ENCODE data around the gene MESD. TPM values are rescaled to one million over a fixed set of nuclear protein-coding genes. Genes with fewer than 3 reads are reported as not detected.

MESD gene
- total and polyA plus RNA-seq, 5 experiments from 2014 or later = 21.3 to 30.7 (median 30.5) TPM

DNA sequence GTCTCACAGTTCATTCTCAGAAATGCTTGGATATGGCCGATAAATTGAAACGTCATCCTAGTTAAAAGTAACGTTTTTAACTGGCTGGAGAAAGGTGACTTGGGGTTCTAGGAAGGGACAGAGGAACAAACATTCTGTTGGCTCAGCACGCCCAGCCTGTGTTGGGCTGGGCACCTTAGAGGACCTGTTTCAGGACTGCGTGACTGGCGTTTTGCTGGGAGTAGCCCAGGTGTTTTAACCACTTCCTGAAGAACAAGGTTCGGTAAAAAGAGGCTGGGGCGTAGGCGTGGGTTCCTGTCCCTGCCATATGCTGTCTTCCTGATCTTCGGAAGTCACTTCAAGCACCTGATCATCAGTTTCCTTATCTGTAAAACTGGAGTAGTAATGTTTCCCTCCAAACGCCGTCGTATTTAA is 10.0 kb upstream of the MESD start:
- POLR2A ChIA-PET = interaction anchor here (1.1 to 3.4 kb wide), 6 partner anchors 10 to 303 kb away, joined by 3 to 58 read pairs (median 4); partner anchors contain the start of gene MESD
- H3K9me3 Mint-ChIP-seq = peaks cover 0 to 4% (median 0%) of the 10 kb centered on the region in 9 donors
- peak overlapping the region; percentile 88 to 98 (median 94) for H3K4me3 Mint-ChIP-seq
- ATAC-seq (peak; percentile 10 to 29), DNase-seq (peak in 9 of 10 donors; percentile 16 to 52 (median 39))
- H3K36me3 Mint-ChIP-seq = peaks cover 0 to 19% (median 6%) of the 10 kb centered on the region in 3 donors
- H3K27ac Mint-ChIP-seq = peak overlapping the region; percentile 93 to 99 (median 96)
- peaks cover 25 to 55% (median 40%) of the 10 kb centered on the region in 4 donors for H3K4me1 Mint-ChIP-seq
- no peaks in the 10 kb centered on the region for H3K27me3 Mint-ChIP-seq

DNA sequence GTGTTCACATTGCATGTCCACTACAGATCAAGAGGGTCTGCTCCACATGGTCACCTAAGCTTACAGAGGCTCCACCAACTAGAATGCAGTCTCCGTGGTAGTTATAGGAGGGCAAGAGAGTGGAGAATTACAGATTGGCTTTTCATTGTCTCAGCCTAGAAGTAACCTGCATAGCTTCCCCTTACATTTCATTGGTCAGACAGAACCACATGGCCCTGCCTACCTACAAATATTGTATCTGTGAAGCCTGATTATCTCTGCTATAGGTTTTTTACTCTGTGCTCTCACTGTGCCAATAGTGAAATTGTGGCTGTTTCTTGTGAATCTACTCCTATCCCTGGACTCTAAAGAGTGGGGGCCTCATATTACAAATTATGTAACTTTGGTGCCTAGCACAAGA is 8.6 kb upstream of the MESD start:
- H3K9me3 Mint-ChIP-seq = peaks cover 0 to 4% (median 0%) of the 10 kb centered on the region in 9 donors
- peak overlapping the region in 9 of 10 donors; percentile 10 to 94 (median 83) for H3K27ac Mint-ChIP-seq
- DNase-seq (no peak), ATAC-seq (peak in 1 of 2 donors; percentile 26)
- peaks cover 17 to 41% (median 26%) of the 10 kb centered on the region in 4 donors for H3K4me1 Mint-ChIP-seq
- peaks cover 0 to 5% (median under 1%) of the 10 kb centered on the region in 3 donors for H3K36me3 Mint-ChIP-seq
- H3K27me3 Mint-ChIP-seq = no peaks in the 10 kb centered on the region
- POLR2A ChIA-PET = interaction anchor here (1.7 kb wide), 1 partner anchor 8 kb away, joined by 8 read pairs; the partner anchor contains the start of gene MESD
- H3K4me3 Mint-ChIP-seq = peak overlapping the region in 7 of 10 donors; percentile 22 to 77 (median 33)

DNA sequence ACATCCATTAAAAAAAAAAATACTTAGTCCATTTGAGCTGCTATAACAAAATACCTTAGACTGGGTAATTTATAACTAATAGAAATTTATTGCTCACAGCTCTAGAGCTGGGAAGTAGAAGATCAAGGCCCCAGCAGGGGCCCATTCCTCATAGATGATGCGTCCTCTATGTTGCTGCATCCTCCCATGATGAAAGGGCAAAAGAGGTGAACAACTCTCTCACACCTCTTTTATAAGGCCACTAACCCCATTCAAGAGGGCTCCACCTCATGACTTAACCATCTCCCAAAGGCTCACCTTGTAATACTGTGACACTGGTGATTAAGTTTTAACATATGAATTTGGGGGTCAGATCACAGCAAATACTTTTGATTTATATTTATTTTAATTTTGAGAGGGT is 8.1 kb upstream of the MESD start:
- H3K4me1 Mint-ChIP-seq = peaks cover 17 to 38% (median 23%) of the 10 kb centered on the region in 4 donors
- peak overlapping the region in 7 of 10 donors; percentile 6 to 94 (median 49) for H3K27ac Mint-ChIP-seq
- H3K4me3 Mint-ChIP-seq = peak overlapping the region in 1 of 10 donors; percentile 38
- DNase-seq (no peak), ATAC-seq (no peak)
- peaks cover 0 to 2% (median 0%) of the 10 kb centered on the region in 3 donors for H3K36me3 Mint-ChIP-seq
- H3K27me3 Mint-ChIP-seq = no peaks in the 10 kb centered on the region
- H3K9me3 Mint-ChIP-seq = peaks cover 0 to 4% (median 0%) of the 10 kb centered on the region in 9 donors
- POLR2A ChIA-PET = interaction anchor here (1.7 kb wide), 1 partner anchor 7 kb away, joined by 8 read pairs; the partner anchor contains the start of gene MESD

DNA sequence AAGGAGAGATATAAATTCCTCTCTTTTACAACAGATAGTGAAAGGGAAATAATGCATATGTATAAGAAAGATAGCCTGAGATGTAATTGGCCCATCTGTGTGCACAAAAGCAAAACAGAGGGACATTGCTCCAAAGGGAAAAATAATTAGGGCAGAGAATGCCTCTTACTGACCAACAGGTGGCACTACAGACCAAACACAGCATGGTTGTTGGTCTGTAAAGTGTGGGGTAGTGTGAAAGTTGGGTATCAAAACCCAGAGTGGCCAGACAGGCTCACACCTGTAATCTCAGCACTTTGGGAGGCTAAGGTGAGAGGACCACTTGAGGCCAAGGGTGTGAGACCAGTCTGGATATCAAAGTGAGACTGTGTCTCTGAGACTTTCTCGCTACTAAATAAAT is 6.6 kb upstream of the MESD start:
- Mint-ChIP-seq H3K4me3 (no peak overlapping the region), H3K36me3 (no peaks in the 10 kb centered on the region), H3K9me3 (peaks cover 0 to 4% (median 0%) of the 10 kb centered on the region in 9 donors), H3K4me1 (peaks cover 21 to 46% (median 30%) of the 10 kb centered on the region in 4 donors), H3K27ac (peak overlapping the region in 1 of 10 donors; percentile 56), H3K27me3 (no peaks in the 10 kb centered on the region)
- POLR2A ChIA-PET = no interaction called here
- no peak for ATAC-seq
- no peak for DNase-seq

DNA sequence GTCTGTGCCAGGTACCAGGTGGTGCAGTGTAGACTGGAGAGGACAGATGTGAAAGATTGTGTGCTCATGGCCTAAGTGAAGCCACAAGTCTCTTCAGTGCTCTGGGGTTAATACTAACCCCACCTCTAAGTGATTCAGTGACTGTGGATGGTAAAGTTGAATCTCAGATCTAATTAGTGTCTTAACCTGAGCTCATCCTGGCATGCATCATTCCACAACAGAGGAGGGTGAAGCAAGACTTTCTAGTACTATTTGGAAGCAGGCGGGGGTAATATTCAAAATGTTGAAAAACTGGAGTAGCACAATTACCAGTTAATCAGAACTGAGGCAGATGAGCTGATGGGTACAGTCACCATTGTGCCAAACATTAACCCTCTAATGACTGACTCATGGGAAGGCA is 2.8 kb upstream of the MESD start:
- POLR2A ChIA-PET = no interaction called here
- ATAC-seq = no peak
- DNase-seq = no peak
- H3K36me3 Mint-ChIP-seq = peaks cover 0 to 7% (median 0%) of the 10 kb centered on the region in 3 donors
- no peak overlapping the region for H3K4me3 Mint-ChIP-seq
- no peaks in the 10 kb centered on the region for H3K27me3 Mint-ChIP-seq
- H3K27ac Mint-ChIP-seq = peak overlapping the region in 1 of 10 donors; percentile 45
- peaks cover 27 to 50% (median 42%) of the 10 kb centered on the region in 4 donors for H3K4me1 Mint-ChIP-seq
- H3K9me3 Mint-ChIP-seq = peaks cover 0 to 4% (median 0%) of the 10 kb centered on the region in 9 donors

DNA sequence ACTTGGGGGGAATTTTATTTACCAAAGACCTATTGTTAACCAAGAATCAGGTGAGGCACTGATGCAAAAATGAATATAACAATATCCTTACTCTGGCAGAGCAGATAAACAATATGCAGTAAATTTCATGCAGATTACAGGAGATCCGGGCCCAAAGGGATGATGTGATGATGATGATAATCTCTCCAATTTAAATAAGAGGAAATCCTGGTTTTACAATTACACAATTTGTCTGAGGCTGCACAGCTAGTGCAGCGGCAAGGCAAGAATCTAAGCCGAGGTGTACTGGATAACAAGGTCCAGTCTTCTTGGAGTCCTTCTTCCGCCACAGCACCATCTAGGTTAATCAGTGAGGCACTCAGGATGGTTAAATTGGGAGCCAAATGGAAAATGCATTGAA is 2.4 kb upstream of the MESD start:
- H3K4me3 Mint-ChIP-seq = no peak overlapping the region
- H3K27ac Mint-ChIP-seq = peak overlapping the region in 1 of 10 donors; percentile 45
- POLR2A ChIA-PET = interaction anchor here (0.9 to 4.9 kb wide), 2 partner anchors 9 to 305 kb away, joined by 4 to 58 read pairs; partner anchors contain the start of gene TLNRD1

DNA sequence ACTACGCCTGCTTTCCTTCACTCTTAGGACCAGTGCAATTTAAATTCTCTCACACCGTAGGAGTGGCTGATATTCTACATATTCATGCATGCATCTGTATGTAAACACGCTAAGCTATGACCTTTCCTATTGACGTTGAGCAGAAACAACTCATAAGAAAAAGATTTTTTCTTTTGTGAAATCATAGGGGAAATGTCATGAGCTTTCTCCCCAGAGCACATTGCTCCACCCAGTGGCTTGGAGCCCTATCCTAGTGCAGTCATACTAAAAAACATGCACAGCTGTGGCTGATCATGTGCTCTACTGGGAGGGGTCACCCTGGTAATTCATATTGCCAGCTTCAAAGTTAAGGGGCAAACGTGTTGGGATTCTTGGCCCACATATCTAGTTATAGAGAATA is 1.8 kb upstream of the MESD start:
- Mint-ChIP-seq H3K27ac (peak overlapping the region in 8 of 10 donors; percentile 24 to 77 (median 52)), H3K4me3 (peak overlapping the region in 8 of 10 donors; percentile 6 to 62 (median 31)), H3K4me1 (peaks cover 33 to 56% (median 52%) of the 10 kb centered on the region in 4 donors), H3K36me3 (peaks cover 0 to 14% (median 0%) of the 10 kb centered on the region in 3 donors), H3K27me3 (no peaks in the 10 kb centered on the region), H3K9me3 (peaks cover 0 to 4% (median 0%) of the 10 kb centered on the region in 9 donors)
- ATAC-seq (no peak), DNase-seq (no peak)
- POLR2A ChIA-PET = interaction anchor here (0.9 to 4.9 kb wide), 2 partner anchors 10 to 305 kb away, joined by 4 to 58 read pairs; partner anchors contain the start of gene TLNRD1

More for the DNA sequence above, 2.4 kb upstream of the MESD start:
- Mint-ChIP-seq H3K9me3 (peaks cover 0 to 4% (median 0%) of the 10 kb centered on the region in 9 donors), H3K4me1 (peaks cover 28 to 50% (median 46%) of the 10 kb centered on the region in 4 donors), H3K36me3 (peaks cover 0 to 8% (median 0%) of the 10 kb centered on the region in 3 donors), H3K27me3 (no peaks in the 10 kb centered on the region)
- no peak for DNase-seq
- ATAC-seq = no peak

DNA sequence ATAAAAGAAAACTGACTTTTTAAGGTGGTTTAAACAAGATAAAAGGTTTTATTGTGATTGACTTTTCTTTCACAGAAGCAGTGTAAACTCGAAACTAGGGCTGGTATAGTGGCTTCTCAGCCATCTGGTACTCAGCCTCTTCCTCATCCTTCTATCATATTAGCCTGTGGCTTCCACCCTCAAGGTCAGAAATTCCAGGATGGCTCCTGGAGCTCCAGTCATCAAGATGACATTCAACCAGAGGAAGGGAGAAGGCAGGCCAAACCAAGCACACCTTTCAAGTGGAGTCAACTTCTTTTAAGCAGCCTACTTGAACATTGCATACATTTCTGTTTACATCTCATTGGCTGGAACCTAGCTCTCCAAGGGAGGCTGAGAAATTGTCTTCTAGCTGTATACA is 1.3 kb upstream of the MESD start:
- Mint-ChIP-seq H3K4me1 (peaks cover 34 to 58% (median 54%) of the 10 kb centered on the region in 4 donors), H3K27ac (peak overlapping the region in 8 of 10 donors; percentile 24 to 77 (median 64)), H3K27me3 (no peaks in the 10 kb centered on the region), H3K4me3 (peak overlapping the region in 8 of 10 donors; percentile 7 to 62 (median 33)), H3K36me3 (peaks cover 0 to 15% (median 0%) of the 10 kb centered on the region in 3 donors), H3K9me3 (peaks cover 0 to under 1% (median 0%) of the 10 kb centered on the region in 9 donors)
- DNase-seq (no peak), ATAC-seq (no peak)
- POLR2A ChIA-PET = interaction anchor here (0.9 to 4.9 kb wide), 3 partner anchors 8 to 306 kb away, joined by 4 to 58 read pairs (median 8); partner anchors contain the start of gene TLNRD1

DNA sequence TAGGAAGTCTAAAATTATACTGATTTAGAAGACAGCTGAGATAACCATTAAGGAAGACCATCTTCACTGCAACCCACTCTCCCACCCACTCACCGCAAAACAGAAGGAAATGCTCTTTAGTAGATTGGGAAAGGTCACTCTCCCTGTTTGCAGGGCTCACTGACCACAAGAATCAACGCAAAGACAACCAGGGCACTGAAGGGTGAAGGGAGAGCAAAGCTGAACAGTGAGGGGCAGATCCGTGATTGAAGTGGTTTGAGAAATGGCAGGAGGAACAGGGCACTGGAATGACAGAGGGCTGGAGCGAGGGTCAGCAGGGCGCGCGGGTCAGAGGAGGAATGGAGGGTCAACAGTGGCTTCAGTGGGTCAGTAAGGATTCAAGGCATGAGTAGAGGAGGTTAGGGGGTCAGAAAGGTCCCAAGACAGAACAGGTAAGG is 520 bp downstream of the MESD start:
- POLR2A ChIA-PET = interaction anchor here (1.9 to 4.9 kb wide), 2 partner anchors 9 to 12 kb away, joined by 8 to 58 read pairs; partner anchors contain the start of gene TLNRD1
- Mint-ChIP-seq H3K36me3 (peaks cover 0 to 30% (median 0%) of the 10 kb centered on the region in 3 donors), H3K27me3 (no peaks in the 10 kb centered on the region), H3K4me3 (peak overlapping the region; percentile 95 to 100 (median 99)), H3K9me3 (no peaks in the 10 kb centered on the region), H3K4me1 (peaks cover 42 to 77% (median 68%) of the 10 kb centered on the region in 4 donors), H3K27ac (peak overlapping the region; percentile 97 to 99 (median 99))
- DNase-seq = no peak
- no peak for ATAC-seq

DNA sequence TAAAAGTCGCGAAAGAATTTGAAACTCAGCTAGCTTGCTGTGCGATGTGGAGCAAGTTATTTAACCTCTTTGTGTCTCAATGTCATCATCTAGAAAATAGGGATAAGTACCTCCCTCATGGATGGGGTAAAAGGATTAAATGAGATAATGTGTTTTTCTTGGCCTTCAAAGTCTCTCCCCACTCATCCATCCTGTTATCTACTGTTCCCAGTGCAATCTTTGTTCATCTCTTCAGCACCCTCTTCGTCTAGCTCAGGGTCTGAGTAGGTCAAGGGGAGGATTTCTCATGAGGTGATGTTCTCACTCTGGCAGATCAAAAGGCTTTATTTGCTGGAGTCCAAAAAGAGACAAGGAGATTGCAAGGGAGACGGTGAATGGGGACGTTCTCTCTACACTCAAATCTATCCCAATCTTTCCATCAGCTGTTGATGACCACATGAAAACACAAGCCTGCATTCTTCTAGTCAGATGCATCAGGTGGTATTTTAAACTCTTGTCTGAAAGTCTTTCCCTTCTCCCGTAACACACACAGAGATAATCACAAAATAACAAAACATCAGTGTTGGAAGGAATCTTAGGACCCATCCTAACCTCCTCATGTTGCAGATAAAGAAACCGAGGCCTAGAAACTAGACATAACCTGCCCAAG is 1.3 kb downstream of the MESD start:
- ATAC-seq (no peak), DNase-seq (no peak)
- H3K27me3 Mint-ChIP-seq = no peaks in the 10 kb centered on the region
- peak overlapping the region; percentile 95 to 100 (median 99) for H3K4me3 Mint-ChIP-seq
- H3K36me3 Mint-ChIP-seq = peaks cover 0 to 35% (median 0%) of the 10 kb centered on the region in 3 donors
- H3K27ac Mint-ChIP-seq = peak overlapping the region; percentile 29 to 99 (median 98)
- H3K4me1 Mint-ChIP-seq = peaks cover 42 to 83% (median 74%) of the 10 kb centered on the region in 4 donors
- POLR2A ChIA-PET = interaction anchor here (1.2 to 4.9 kb wide), 2 partner anchors 13 to 1092 kb away, joined by 3 to 58 read pairs; partner anchors contain the start of genes MTHFS and TLNRD1
- no peaks in the 10 kb centered on the region for H3K9me3 Mint-ChIP-seq

DNA sequence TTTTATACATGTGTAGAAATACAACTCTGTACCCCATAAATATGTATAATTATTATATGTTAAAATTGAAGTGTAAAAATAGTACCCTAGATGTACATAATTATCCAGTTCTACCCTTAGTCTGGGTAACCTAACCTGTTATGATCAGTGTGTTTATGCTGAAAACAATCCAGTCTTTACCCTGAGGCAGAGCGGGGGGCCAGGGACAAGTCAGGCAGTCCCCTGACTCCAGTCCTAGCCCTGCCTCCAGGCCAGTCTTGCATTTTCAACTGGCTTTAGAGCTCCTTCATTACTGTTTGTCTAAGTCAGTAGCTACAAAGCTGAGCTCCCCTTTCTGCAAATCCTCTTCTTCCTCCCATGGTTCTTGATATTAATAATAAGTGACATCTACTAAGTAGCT is 3.1 kb downstream of the MESD start:
- Mint-ChIP-seq H3K27ac (peak overlapping the region in 5 of 10 donors; percentile 22 to 63 (median 50)), H3K4me1 (peaks cover 45 to 87% (median 81%) of the 10 kb centered on the region in 4 donors), H3K36me3 (peaks cover 0 to 47% (median 5%) of the 10 kb centered on the region in 3 donors), H3K9me3 (no peaks in the 10 kb centered on the region), H3K4me3 (peak overlapping the region in 7 of 10 donors; percentile 6 to 64 (median 48)), H3K27me3 (no peaks in the 10 kb centered on the region)
- POLR2A ChIA-PET = interaction anchor here (2.0 kb wide), 1 partner anchor 15 kb away, joined by 7 read pairs; the partner anchor contains the start of gene TLNRD1
- ATAC-seq (no peak), DNase-seq (no peak)

DNA sequence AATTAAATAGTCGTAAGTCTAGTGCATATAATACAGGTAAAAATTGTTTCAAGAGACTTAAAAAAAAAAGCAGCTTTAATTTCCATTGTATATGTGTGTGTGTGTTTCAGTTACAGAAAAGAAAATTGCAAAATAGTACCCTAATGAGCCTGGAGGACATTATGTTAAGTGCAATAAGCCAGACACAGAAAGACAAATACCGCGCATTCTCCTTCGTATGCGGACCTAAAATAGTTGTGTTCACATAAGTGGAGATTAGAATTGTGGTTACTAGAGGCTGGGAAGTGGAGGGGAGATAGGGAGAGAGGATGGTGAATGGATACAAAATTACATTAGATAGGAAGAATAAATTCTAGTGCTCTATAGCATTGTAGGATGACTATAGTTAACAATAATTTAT is 3.6 kb downstream of the MESD start:
- H3K4me1 Mint-ChIP-seq = peaks cover 45 to 82% (median 76%) of the 10 kb centered on the region in 4 donors
- peaks cover 0 to 49% (median 5%) of the 10 kb centered on the region in 3 donors for H3K36me3 Mint-ChIP-seq
- DNase-seq (no peak), ATAC-seq (no peak)
- peak overlapping the region in 2 of 10 donors; percentile 1 to 4 for H3K27ac Mint-ChIP-seq
- no peaks in the 10 kb centered on the region for H3K27me3 Mint-ChIP-seq
- peak overlapping the region in 3 of 10 donors; percentile 1 to 65 (median 63) for H3K4me3 Mint-ChIP-seq
- POLR2A ChIA-PET = interaction anchor here (2.0 kb wide), 1 partner anchor 15 kb away, joined by 7 read pairs; the partner anchor contains the start of gene TLNRD1
- H3K9me3 Mint-ChIP-seq = no peaks in the 10 kb centered on the region

All from naive thymus-derived CD8-positive, alpha-beta T cell (primary cell).